Kidney (tissue), 14 donors: ENCODE results near the gene PTGER1. TPM values are rescaled to one million over a fixed set of nuclear protein-coding genes. Genes with fewer than 3 reads are reported as not detected.
"Not testable (repeated sequence)": the region's sequence is repeated elsewhere in the genome, so short reads cannot be mapped to it uniquely, and the experiment has no call there.

ENCODE experiments used
- DNase-seq, 5 donors: peaks; one replicate each; pipeline ENCODE4 v3.0.0-alpha.2; 2013 to 2020
- FAIRE-seq: peaks from 2 replicates; lab custom pipeline; 2012; peaks lifted over from hg19 to GRCh38; lab: Jason Lieb, UNC
- H3K27ac ChIP-seq, 2 donors: one replicate each; pipeline ENCODE4 v1.7.0; 2013; ENCODE audit warnings: low read depth in 2 of 2, low read length in 2 of 2, inconsistent platforms in 1 of 2
- H3K27me3 ChIP-seq: one replicate; pipeline ENCODE4 v1.7.1; 2013; ENCODE audit warnings: low read length, inconsistent platforms; ENCODE audit not compliant: control insufficient read depth, insufficient read depth
- H3K36me3 ChIP-seq, 3 donors: one replicate each; pipeline versions ENCODE4 v1.7.0 to v1.7.1; 2013; ENCODE audit warnings: low read length in 3 of 3, control low read depth in 1 of 3, inconsistent platforms in 1 of 3; ENCODE audit not compliant: insufficient read depth in 3 of 3, control insufficient read depth in 2 of 3
- H3K4me1 ChIP-seq, 3 donors: one replicate each; pipeline versions ENCODE4 v1.7.0 to v1.7.1; 2013; ENCODE audit warnings: low read length in 3 of 3, inconsistent platforms in 1 of 3, low read depth in 1 of 3; ENCODE audit not compliant: control insufficient read depth in 2 of 3, insufficient read depth in 2 of 3
- H3K4me3 ChIP-seq, 3 donors: one replicate each; pipeline versions ENCODE4 v1.7.0 to v1.8.1; 2013; ENCODE audit warnings: low read length in 3 of 3, control low read depth in 1 of 3, inconsistent platforms in 1 of 3
- H3K9ac ChIP-seq, 3 donors: one replicate each; pipeline versions ENCODE4 v1.7.0 to v1.7.1; 2013; ENCODE audit warnings: low read length in 3 of 3, control low read depth in 1 of 3, inconsistent platforms in 1 of 3
- H3K9me3 ChIP-seq, 3 donors: one replicate each; pipeline versions ENCODE4 v1.7.0 to v1.7.1; 2013; ENCODE audit warnings: low read length in 3 of 3, control low read depth in 1 of 3, inconsistent platforms in 1 of 3; ENCODE audit not compliant: control insufficient read depth in 2 of 3, insufficient read depth in 1 of 3
- CTCF ChIP-seq: IDR thresholded peaks from 3 replicates; pipeline ENCODE4 v1.5.1; 2012; ENCODE audit warnings: mild to moderate bottlenecking, moderate library complexity, borderline replicate concordance; ENCODE audit not compliant: insufficient read depth; ENCODE audit errors: extremely low read depth
- intact Hi-C: fragments of 100-400 bp; cut with DNase I; formaldehyde crosslinking; loops from one replicate; pipeline ENCODE4 v1.11.1; 2022
- polyA plus RNA-seq: library from polyadenylated mRNA; stranded (reverse); fragments of 350-450 nt; fragmentation: Illumina TruSeq; extraction: RNeasy Lipid Tissue Mini Kit (QIAGEN cat#74804); gene quantifications from one replicate; pipeline ENCODE4 v1.2.3, GENCODE V29; 2014; ENCODE audit warnings: low read depth, low replicate concordance; ENCODE audit not compliant: insufficient read depth
- total RNA-seq: library from RNA; stranded (reverse); fragmentation: NEBNext Ultra II Directional; extraction: Animal tissue kit (Norgen Biotek cat#: 25700); gene quantifications from one replicate; pipeline ENCODE4 v1.2.1, GENCODE V29; 2021
- donor health status: control.
- donor health status: control.
- donor health status: control.
- donor health status: control.
- donor health status: control.
- donor health status: DM: yes; HTN: yes; CAD: no.
- donor health status: Normal renal cell carcinoma (clear cell type).

Gene PTGER1
- total and polyA plus RNA-seq, 2 donors from 2014 or later, result 14.3 to 19.0 TPM

- DNase-seq (no peak), FAIRE-seq (no peak)
- Histone ChIP-seq H3K9ac (no peak overlapping the region), H3K27me3 (no peaks in the 10 kb centered on the region), H3K9me3 (no peaks in the 10 kb centered on the region), H3K4me1 (peaks cover 0 to 14% (median 12%) of the 10 kb centered on the region in 3 donors), H3K36me3 (peaks cover 6 to 14% (median 13%) of the 10 kb centered on the region in 3 donors), H3K27ac (no peak overlapping the region), H3K4me3 (no peak overlapping the region)
- TF ChIP-seq CTCF, result no peak
- intact Hi-C loops, result no loop called here
These were observed 35.4 kb upstream of the PTGER1 start for GRCh38 chr19:14510311-14511228.

- no peak for FAIRE-seq
These were observed 32.8 kb upstream of the PTGER1 start for GRCh38 chr19:14507704-14508542.

GRCh38 chr19:14505488-14506239 is 30.5 kb upstream of the PTGER1 start:
- DNase-seq (peak; percentile 71 to 85 (median 76)), FAIRE-seq (no peak)
- Histone ChIP-seq H3K4me1 (no peaks in the 10 kb centered on the region), H3K9ac (no peak overlapping the region), H3K27me3 (no peaks in the 10 kb centered on the region), H3K36me3 (no peaks in the 10 kb centered on the region), H3K27ac (no peak overlapping the region), H3K9me3 (no peaks in the 10 kb centered on the region), H3K4me3 (no peak overlapping the region)
- TF ChIP-seq CTCF, result peak; percentile 67
- intact Hi-C loops, result no loop called here

More at GRCh38 chr19:14507704-14508542, 32.8 kb upstream of the PTGER1 start:
- Histone ChIP-seq H3K4me3 (no peak overlapping the region), H3K27ac (no peak overlapping the region), H3K4me1 (no peaks in the 10 kb centered on the region), H3K27me3 (no peaks in the 10 kb centered on the region), H3K9ac (no peak overlapping the region), H3K36me3 (no peaks in the 10 kb centered on the region), H3K9me3 (no peaks in the 10 kb centered on the region)
- no peak for TF ChIP-seq CTCF
- no peak for DNase-seq
- intact Hi-C loops, result no loop called here

- H3K27me3 ChIP-seq, H3K27ac ChIP-seq, H3K9ac ChIP-seq, H3K4me1 ChIP-seq, DNase-seq, FAIRE-seq, H3K4me3 ChIP-seq, H3K9me3 ChIP-seq, intact Hi-C loops, H3K36me3 ChIP-seq: not testable (repeated sequence)
These were observed 29.4 kb upstream of the PTGER1 start for GRCh38 chr19:14504575-14504974.
